ENCODE measurements around the gene BAIAP2.

DNA sequence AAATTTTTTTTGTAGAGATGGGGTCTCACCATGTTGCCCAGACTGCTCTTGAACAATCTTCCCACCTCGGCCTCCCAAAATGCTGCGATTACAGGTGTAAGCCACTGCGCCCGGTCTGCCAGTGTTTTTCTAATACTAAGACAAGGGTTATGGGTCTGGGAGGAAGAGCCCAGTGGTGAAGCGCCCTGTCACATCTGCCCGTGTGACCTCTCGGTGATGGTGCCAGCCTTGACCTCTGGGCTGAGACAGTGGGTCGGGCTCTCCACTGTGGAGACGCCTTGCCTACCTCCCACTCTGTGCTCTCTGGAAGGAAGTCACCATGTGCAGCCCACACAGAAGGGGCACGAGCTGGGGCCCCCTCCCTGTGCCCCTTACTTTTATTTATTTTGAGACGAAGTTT, 5.1 kb upstream of the BAIAP2 start:
- TF ChIP-seq, protein P1, sequence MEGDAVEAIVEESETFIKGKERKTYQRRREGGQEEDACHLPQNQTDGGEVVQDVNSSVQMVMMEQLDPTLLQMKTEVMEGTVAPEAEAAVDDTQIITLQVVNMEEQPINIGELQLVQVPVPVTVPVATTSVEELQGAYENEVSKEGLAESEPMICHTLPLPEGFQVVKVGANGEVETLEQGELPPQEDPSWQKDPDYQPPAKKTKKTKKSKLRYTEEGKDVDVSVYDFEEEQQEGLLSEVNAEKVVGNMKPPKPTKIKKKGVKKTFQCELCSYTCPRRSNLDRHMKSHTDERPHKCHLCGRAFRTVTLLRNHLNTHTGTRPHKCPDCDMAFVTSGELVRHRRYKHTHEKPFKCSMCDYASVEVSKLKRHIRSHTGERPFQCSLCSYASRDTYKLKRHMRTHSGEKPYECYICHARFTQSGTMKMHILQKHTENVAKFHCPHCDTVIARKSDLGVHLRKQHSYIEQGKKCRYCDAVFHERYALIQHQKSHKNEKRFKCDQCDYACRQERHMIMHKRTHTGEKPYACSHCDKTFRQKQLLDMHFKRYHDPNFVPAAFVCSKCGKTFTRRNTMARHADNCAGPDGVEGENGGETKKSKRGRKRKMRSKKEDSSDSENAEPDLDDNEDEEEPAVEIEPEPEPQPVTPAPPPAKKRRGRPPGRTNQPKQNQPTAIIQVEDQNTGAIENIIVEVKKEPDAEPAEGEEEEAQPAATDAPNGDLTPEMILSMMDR (conservative IDR thresholded peaks at IDR 0.05; ENCODE audit: low read length): no peak
- TF ChIP-seq EZH2phosphoT487 (IDR thresholded peaks at IDR 0.05; ENCODE audit: borderline replicate concordance): no peak

Measured in Loucy (cell line).